ENCODE measurements around the gene EVX2.

The EVX2 gene

DNA sequence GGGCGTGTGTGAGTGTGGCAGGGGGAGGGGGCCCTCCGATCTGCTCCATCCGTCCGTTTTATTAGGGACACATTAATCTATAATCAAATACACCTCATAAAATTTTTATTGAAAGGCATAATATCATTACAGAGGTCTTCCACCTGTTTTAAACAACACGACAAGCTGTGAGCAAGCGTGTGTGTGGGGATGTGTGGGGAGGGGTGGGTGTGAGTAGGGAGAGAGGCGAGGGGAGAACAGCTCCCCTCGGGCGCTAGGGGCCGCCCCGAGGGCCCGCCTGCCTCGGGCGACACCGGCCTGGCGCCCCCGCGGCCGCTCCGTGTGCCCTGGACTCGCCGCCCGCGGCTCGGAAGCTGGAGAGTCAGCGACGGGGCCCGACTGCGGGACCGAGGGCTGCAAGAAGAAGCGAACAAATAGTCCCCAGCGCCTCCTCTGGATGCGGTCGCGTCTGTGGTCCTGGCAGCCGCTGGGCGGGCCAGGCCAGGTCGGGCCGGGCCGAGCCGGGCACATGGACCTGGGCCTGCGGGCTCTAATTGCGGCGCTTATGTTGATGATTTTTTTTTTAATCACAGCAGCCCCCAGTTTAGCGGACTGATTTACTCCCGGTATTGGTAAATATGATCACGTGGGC, 38.4 kb upstream of the EVX2 start:
- no peak for DNase-seq (ENCODE audit: low read depth, low spot score)

GRCh38 chr2:176121190-176122051, 37.7 kb upstream of the EVX2 start:
- no peak for DNase-seq (ENCODE audit: low read depth, low spot score)

- DNase-seq (ENCODE audit: low read depth, low spot score), result no peak
Measured at GRCh38 chr2:176120364-176121189, 36.8 kb upstream of the EVX2 start.

DNA sequence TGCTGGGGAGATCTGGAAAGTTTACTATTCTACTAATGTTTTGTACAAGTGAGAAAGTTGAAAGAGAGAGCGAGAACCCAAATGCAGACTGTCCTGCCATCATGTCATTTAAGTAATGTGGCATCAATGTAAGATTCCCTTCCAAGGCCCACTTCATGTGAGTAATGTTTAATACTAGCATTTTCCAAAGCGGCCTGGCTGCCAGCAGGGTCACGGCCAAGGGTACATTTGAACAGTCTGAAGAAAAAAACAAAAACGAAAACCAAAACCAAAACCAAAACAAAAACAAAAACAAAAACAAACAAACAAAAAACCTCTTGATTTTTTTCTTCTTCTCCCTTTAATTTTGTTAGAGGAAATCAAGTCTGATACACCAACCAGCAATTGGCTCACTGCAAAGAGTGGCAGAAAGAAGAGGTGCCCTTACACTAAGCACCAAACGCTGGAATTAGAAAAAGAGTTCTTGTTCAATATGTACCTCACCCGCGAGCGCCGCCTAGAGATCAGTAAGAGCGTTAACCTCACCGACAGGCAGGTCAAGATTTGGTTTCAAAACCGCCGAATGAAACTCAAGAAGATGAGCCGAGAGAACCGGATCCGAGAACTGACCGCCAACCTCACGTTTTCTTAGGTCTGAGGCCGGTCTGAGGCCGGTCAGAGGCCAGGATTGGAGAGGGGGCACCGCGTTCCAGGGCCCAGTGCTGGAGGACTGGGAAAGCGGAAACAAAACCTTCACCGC, 35.0 kb upstream of the EVX2 start:
- DNase-seq (ENCODE audit: low read depth, low spot score), result no peak

DNA sequence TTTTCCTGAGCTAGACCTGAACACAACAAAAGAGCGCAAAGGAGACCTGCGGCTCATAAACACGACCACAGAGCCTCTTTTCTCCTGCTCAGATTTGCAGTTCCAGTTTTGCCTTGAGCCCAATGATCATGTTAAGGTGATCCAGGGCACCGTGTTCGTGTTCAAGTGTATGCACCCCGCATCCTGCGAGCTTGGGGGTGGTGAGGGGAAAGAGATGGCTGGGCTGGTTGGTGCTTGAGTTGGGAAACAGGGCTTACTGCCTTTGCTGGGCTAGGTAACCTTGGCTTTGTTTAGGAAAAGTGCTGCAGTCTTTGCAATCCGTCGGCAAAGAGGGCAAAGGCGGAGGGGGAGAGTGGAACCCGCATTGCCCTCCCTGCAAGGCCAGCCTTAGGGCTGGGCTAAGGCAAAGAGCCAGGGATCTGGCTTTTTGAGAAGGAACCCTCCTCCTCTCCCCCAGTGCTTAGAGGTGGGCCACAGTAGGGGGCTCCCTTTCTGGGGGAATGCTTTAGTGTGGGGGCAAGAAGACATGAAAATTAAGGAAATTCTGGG, 34.1 kb upstream of the EVX2 start:
- no peak for DNase-seq (ENCODE audit: low read depth, low spot score)

- DNase-seq (ENCODE audit: low read depth, low spot score), result no peak
Measured at GRCh38 chr2:176117162-176117822, 33.5 kb upstream of the EVX2 start.

- no peak for DNase-seq (ENCODE audit: low read depth, low spot score)
Measured at GRCh38 chr2:176115883-176116813, 32.4 kb upstream of the EVX2 start, which contains the start of gene HOXD10. Gene HOXD10 (plus strand): TSS chr2:176116778. CDS start chr2:176116834, 56 bp downstream.

DNA sequence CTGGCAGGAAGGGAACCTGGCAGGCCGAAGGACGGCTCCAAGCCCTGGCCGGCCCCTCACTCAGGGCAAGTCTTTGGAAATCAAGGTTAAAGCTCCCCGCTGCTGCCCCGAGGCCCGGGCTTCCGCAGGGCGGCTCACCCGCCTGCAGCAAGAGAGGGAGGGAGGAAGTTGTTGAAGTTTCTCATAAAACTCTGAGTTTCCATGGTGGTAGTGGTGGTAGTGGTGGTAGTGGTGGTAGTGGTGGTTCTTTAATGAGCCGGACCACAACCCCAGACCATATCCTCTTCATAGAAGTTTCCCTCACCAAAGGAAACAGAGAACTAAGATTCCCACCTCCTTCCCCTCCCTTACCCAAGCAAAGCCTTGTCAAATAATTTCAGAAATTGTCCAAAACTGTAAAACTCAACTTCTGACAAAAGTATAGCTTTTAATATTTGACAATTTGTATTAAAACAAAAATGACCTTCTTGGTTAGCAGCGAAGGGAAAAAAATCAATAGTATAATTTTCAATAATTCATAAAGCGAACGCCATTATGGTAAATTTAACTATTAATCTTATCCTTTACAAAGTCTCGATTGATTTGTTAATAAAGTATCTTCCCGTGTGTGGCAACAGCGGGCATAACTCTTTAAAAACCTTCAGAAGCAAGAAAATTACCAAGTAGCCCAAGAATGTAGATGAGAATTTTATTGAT, 31.3 kb upstream of the EVX2 start:
- no peak for DNase-seq (ENCODE audit: low read depth, low spot score)

- no peak for DNase-seq (ENCODE audit: low read depth, low spot score)
Measured at GRCh38 chr2:176114120-176114929, 30.6 kb upstream of the EVX2 start.

- no peak for DNase-seq (ENCODE audit: low read depth, low spot score)
Measured at GRCh38 chr2:176112375-176113302, 28.9 kb upstream of the EVX2 start.

DNA sequence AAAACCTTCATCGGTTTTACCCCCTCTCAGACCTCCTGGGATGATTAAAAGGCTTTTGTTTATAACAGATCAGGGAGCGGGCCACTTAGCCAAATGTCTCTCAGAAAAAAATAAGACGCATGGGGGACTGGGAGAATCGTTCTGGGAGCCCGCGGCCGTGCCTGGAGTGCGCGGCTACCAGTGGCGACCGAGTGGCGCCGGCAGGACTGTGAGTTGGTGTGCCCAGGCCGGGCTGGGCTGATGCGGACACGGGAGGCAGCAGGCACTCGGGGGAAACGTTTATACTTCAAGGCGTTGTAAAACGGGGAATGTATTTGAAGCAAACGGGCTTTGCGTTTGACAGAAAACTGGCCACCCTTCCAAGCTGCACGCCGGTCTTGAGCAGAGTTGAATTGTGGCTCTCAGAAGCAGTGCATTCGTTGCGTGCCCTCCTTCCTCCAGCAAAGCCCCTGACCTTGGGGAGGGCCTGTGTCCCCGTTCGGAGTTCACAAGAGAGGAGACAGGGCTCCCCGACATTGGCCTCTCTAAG, 28.1 kb upstream of the EVX2 start:
- DNase-seq (ENCODE audit: low read depth, low spot score), result no peak

DNA sequence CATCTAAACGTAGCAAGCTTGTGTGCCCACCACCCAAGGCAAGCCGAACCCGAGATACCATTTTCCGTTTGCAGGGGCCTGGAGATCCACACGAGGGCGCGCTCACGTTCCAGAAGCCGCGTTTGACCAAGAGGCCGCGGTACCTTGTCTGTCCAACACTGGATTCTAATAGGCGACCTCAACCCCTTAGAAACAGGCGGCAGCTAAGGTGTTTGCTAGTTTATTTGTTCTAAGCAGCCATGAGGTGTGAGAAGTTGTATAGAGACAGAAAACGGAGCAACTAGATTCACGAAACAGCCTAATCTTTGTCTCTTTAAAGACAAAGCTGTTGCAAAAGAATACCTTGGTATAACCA, 27.5 kb upstream of the EVX2 start:
- no peak for DNase-seq (ENCODE audit: low read depth, low spot score)

GRCh38 chr2:176110415-176111308, 26.9 kb upstream of the EVX2 start:
- DNase-seq (ENCODE audit: low read depth, low spot score), result no peak

DNA sequence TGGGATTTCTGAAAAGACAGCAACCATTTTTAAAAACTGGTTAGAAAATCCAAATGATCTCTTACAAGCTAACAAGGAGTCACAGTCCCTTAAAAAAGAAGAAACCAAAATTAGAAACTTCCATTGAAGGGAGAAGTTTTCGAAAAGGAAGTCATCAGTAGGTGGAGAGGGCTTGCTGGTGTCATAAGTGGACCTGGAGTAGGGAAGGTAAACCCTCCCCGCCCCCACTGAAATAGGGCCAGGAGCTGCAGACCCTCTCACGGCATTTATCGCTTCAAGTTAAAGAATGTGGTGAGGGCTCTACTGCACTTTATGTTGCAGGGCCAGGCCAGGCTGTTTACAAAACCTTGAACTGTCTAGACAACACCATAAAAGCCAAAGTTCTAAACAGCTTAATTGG, 26.2 kb upstream of the EVX2 start:
- no peak for DNase-seq (ENCODE audit: low read depth, low spot score)

DNA sequence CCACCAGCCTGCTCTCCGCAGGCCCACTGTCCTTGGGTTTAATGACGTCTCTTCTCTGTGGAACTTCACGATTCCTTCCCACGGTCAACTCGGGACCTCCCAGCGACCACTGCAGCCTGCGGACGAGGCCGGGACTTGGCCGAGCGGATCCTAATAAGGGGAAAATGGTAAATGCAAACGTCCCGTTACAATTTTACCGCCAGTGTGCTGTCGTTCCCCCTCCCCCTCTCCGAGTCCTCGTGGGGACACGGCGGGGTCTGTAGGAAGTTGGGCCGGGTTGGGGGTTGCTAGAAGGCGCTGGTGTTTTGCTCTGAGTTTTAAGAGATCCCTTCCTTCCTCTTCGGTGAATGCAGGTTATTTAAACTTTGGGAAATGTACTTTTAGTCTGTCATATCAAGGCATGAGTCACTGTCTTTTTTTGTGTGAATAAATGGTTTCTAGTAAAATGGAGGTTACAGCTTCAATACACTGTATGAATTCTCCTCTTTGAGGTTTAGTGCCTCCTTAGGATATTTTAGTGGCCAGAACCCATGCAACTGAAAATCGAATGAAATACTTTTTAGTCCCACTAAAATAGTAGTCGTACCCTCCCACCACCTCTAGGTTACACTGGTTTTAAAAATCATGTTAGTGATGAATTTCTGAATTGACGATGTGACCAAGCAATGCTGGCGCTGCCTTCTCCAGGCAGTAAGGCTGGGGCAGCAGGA, 25.6 kb upstream of the EVX2 start:
- DNase-seq (ENCODE audit: low read depth, low spot score), result no peak

Data from brain pericyte (primary cell).